Adipocyte (in vitro differentiated cells): ENCODE data around the gene MYRIP.
"Not testable (repeated sequence)": the region's sequence is repeated elsewhere in the genome, so short reads cannot be mapped to it uniquely, and the experiment has no call there.

ENCODE experiments used
- DNase-seq: peaks from one replicate; pipeline ENCODE4 v3.0.0-alpha.2; 2015; ENCODE audit warnings: low read depth
- H3K27me3 ChIP-seq: replicated peaks from 2 replicates; pipeline ENCODE4 v1.7.0; 2013; ENCODE audit warnings: mild to moderate bottlenecking, low read length, moderate library complexity; ENCODE audit not compliant: control insufficient read depth, insufficient read depth
- H3K36me3 ChIP-seq: 2 replicates; pipeline ENCODE4 v1.7.0; 2013; ENCODE audit warnings: low read length, mild to moderate bottlenecking, moderate library complexity; ENCODE audit not compliant: control insufficient read depth, insufficient read depth, severe bottlenecking
- H3K4me1 ChIP-seq: 2 replicates; pipeline ENCODE4 v1.7.0; 2013; ENCODE audit warnings: mild to moderate bottlenecking, low read length, moderate library complexity; ENCODE audit not compliant: control insufficient read depth, insufficient read depth
- H3K4me3 ChIP-seq: 2 replicates; pipeline ENCODE4 v1.7.0; 2013; ENCODE audit warnings: mild to moderate bottlenecking, low read length, moderate library complexity
- H3K9ac ChIP-seq: 2 replicates; pipeline ENCODE4 v1.7.0; 2013; ENCODE audit warnings: mild to moderate bottlenecking, low read length, moderate library complexity
- H3K9me3 ChIP-seq: 2 replicates; pipeline ENCODE4 v1.7.0; 2013; ENCODE audit warnings: mild to moderate bottlenecking, low read length, moderate library complexity; ENCODE audit not compliant: control insufficient read depth

The MYRIP gene

GRCh38 chr3:39808467-39809180 lies 785 bp upstream of the MYRIP start:
- Histone ChIP-seq H3K4me3 (peak overlapping the region; percentile 64), H3K9me3 (no peaks in the 10 kb centered on the region), H3K4me1 (peaks cover 26% of the 10 kb centered on the region), H3K36me3 (no peaks in the 10 kb centered on the region), H3K9ac (no peak overlapping the region), H3K27me3 (peaks cover 45% of the 10 kb centered on the region)
- peak; percentile 35 for DNase-seq

- Histone ChIP-seq H3K4me1 (peaks cover 22% of the 10 kb centered on the region), H3K27me3 (peaks cover 45% of the 10 kb centered on the region), H3K4me3 (peak overlapping the region; percentile 69), H3K9me3 (no peaks in the 10 kb centered on the region), H3K36me3 (no peaks in the 10 kb centered on the region), H3K9ac (no peak overlapping the region)
- no peak for DNase-seq
Measured at GRCh38 chr3:39809995-39810595, 686 bp downstream of the MYRIP start.

- H3K27me3 ChIP-seq = peaks cover 45% of the 10 kb centered on the region
- no peak overlapping the region for H3K4me3 ChIP-seq
- no peak for DNase-seq
Measured at GRCh38 chr3:39810647-39811161, 1.3 kb downstream of the MYRIP start.

GRCh38 chr3:39811561-39811960 lies 2.2 kb downstream of the MYRIP start:
- Histone ChIP-seq H3K9me3 (no peaks in the 10 kb centered on the region), H3K4me3 (no peak overlapping the region), H3K4me1 (peaks cover 18% of the 10 kb centered on the region), H3K9ac (no peak overlapping the region), H3K27me3 (peaks cover 45% of the 10 kb centered on the region), H3K36me3 (no peaks in the 10 kb centered on the region)
- DNase-seq = no peak

More at GRCh38 chr3:39810647-39811161, 1.3 kb downstream of the MYRIP start:
- H3K36me3 ChIP-seq = no peaks in the 10 kb centered on the region
- H3K4me1 ChIP-seq = peaks cover 18% of the 10 kb centered on the region
- H3K9ac ChIP-seq = no peak overlapping the region
- no peaks in the 10 kb centered on the region for H3K9me3 ChIP-seq

GRCh38 chr3:39812537-39812936 lies 3.1 kb downstream of the MYRIP start:
- H3K4me1 ChIP-seq = peaks cover 11% of the 10 kb centered on the region
- no peaks in the 10 kb centered on the region for H3K9me3 ChIP-seq
- peak; percentile 40 for DNase-seq
- H3K9ac ChIP-seq = no peak overlapping the region
- H3K27me3 ChIP-seq = peaks cover 41% of the 10 kb centered on the region
- H3K4me3 ChIP-seq = no peak overlapping the region
- H3K36me3 ChIP-seq = no peaks in the 10 kb centered on the region

- H3K4me3 ChIP-seq = no peak overlapping the region
- H3K27me3 ChIP-seq = peaks cover 27% of the 10 kb centered on the region
- DNase-seq = peak; percentile 81
- H3K9ac ChIP-seq = no peak overlapping the region
- H3K4me1 ChIP-seq = peaks cover 6% of the 10 kb centered on the region
- no peaks in the 10 kb centered on the region for H3K9me3 ChIP-seq
- no peaks in the 10 kb centered on the region for H3K36me3 ChIP-seq
Measured at GRCh38 chr3:39814007-39814406, 4.6 kb downstream of the MYRIP start.

DNA sequence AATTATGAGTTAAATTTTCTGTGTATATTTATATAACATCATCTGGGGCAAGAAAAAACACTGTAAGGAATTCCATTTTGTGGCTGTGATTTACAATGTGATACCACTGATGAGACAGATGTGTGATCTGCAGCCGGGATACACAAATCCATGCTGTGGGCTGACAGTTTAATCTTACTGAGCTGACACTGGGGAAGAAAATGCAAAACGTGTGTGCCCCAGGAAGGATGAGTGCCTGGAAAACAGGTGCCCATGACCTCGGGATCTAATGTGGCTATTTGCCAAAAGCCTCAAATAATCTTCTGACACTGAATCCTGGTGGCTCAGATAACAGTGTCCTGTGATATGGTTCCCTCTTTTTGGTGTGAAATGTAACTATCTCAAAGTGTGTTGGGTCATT lies 10.5 kb downstream of the MYRIP start:
- Histone ChIP-seq H3K9me3 (no peaks in the 10 kb centered on the region), H3K4me1 (no peaks in the 10 kb centered on the region), H3K9ac (no peak overlapping the region), H3K4me3 (no peak overlapping the region), H3K27me3 (no peaks in the 10 kb centered on the region), H3K36me3 (no peaks in the 10 kb centered on the region)
- DNase-seq = no peak

DNA sequence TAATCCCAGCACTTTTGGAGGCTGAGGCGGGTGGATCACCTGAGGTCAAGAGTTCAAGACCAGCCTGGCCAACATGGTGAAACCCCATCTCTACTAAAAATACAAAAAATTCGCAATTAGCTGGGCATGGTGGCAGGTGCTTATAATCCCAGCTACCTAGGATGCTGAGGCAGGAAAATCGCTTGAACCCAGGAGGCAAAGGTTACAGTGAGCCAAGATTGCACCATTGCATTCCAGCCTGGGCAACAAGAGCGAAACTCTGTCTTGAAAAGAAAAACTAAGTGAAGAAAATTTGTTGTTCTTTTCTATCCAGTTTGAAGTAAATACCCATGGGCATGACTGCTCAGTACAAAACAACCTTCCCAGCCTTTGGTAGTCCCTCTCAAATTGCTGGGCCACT lies 24.4 kb downstream of the MYRIP start:
- H3K9ac ChIP-seq, H3K4me3 ChIP-seq, H3K4me1 ChIP-seq, H3K27me3 ChIP-seq, H3K36me3 ChIP-seq, H3K9me3 ChIP-seq, DNase-seq: not testable (repeated sequence)

- Histone ChIP-seq H3K36me3 (no peaks in the 10 kb centered on the region), H3K9me3 (no peaks in the 10 kb centered on the region), H3K4me3 (no peak overlapping the region), H3K9ac (no peak overlapping the region), H3K4me1 (no peaks in the 10 kb centered on the region), H3K27me3 (no peaks in the 10 kb centered on the region)
- DNase-seq = no peak
Measured at GRCh38 chr3:39839484-39839883, 30.1 kb downstream of the MYRIP start.

DNA sequence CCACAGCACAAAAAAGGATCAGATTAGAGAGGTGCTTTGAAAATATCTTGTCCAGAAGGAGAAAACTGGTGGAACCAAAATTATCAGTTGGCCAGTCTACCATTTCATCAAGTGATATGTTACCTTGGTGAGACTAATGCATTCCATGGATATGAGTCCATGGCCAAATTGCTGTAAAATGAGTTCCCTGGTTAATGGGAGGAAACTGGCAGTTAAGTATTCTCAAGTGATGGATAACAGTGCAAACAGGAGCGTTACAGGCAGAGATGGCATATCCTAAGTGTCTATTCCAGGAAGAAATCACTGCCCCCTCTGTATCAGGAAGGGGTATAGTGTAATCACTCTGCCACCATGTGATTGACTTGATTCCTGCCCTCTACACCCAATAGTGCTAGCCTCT lies 34.0 kb downstream of the MYRIP start:
- no peaks in the 10 kb centered on the region for H3K27me3 ChIP-seq
- DNase-seq = no peak
- H3K36me3 ChIP-seq = no peaks in the 10 kb centered on the region
- H3K4me1 ChIP-seq = no peaks in the 10 kb centered on the region
- no peak overlapping the region for H3K4me3 ChIP-seq
- H3K9ac ChIP-seq = no peak overlapping the region
- no peaks in the 10 kb centered on the region for H3K9me3 ChIP-seq

- no peak overlapping the region for H3K9ac ChIP-seq
- DNase-seq = no peak
- no peak overlapping the region for H3K4me3 ChIP-seq
- H3K27me3 ChIP-seq = no peaks in the 10 kb centered on the region
- no peaks in the 10 kb centered on the region for H3K4me1 ChIP-seq
- H3K36me3 ChIP-seq = no peaks in the 10 kb centered on the region
- no peaks in the 10 kb centered on the region for H3K9me3 ChIP-seq
Measured at GRCh38 chr3:39848365-39848764, 39.0 kb downstream of the MYRIP start.
